ENCODE measurements around the gene NISCH. TPM values are rescaled to one million over a fixed set of nuclear protein-coding genes. Genes with fewer than 3 reads are reported as not detected.
A peak's percentile ranks its signal among the peaks of the same experiment; 100 is the strongest.

The NISCH gene
- total RNA-seq, 1 donor from 2014 or later, result 43.3 TPM

- Histone ChIP-seq H3K4me1 (ENCODE audit: control insufficient read depth in 3 of 3, insufficient read depth in 3 of 3, low read length in 3 of 3) (peaks cover 7 to 20% (median 15%) of the 10 kb centered on the region in 3 donors), H3K36me3 (ENCODE audit: control insufficient read depth in 3 of 3, insufficient read depth in 3 of 3, low read length in 3 of 3) (peaks cover 0 to 12% (median 0%) of the 10 kb centered on the region in 3 donors)
These were observed 14.7 kb upstream of the NISCH start for GRCh38 chr3:52440671-52441070.

GRCh38 chr3:52441091-52441771, 14.2 kb upstream of the NISCH start:
- no peaks in the 10 kb centered on the region for H3K9me3 ChIP-seq (ENCODE audit: control insufficient read depth in 3 of 3, low read length in 3 of 3)
- H3K27ac ChIP-seq (ENCODE audit: low read depth, low read length), result no peak overlapping the region
- H3K27me3 ChIP-seq (ENCODE audit: control insufficient read depth in 3 of 3, insufficient read depth in 3 of 3, low read length in 3 of 3), result no peaks in the 10 kb centered on the region
- peaks cover 0 to 12% (median 0%) of the 10 kb centered on the region in 3 donors for H3K36me3 ChIP-seq (ENCODE audit: control insufficient read depth in 3 of 3, insufficient read depth in 3 of 3, low read length in 3 of 3)
- peaks cover 7 to 20% (median 18%) of the 10 kb centered on the region in 3 donors for H3K4me1 ChIP-seq (ENCODE audit: control insufficient read depth in 3 of 3, insufficient read depth in 3 of 3, low read length in 3 of 3)
- H3K4me3 ChIP-seq (ENCODE audit: low read length in 3 of 3), result no peak overlapping the region
- no peak overlapping the region for H3K9ac ChIP-seq (ENCODE audit: low read depth in 1 of 3, low read length in 3 of 3)

More at GRCh38 chr3:52440671-52441070, 14.7 kb upstream of the NISCH start:
- Histone ChIP-seq H3K27me3 (ENCODE audit: control insufficient read depth in 3 of 3, insufficient read depth in 3 of 3, low read length in 3 of 3) (no peaks in the 10 kb centered on the region), H3K9me3 (ENCODE audit: control insufficient read depth in 3 of 3, low read length in 3 of 3) (no peaks in the 10 kb centered on the region), H3K4me3 (ENCODE audit: low read length in 3 of 3) (no peak overlapping the region), H3K27ac (ENCODE audit: low read depth, low read length) (no peak overlapping the region), H3K9ac (ENCODE audit: low read depth in 1 of 3, low read length in 3 of 3) (no peak overlapping the region)

GRCh38 chr3:52441772-52442332, 13.6 kb upstream of the NISCH start:
- Histone ChIP-seq H3K4me1 (ENCODE audit: control insufficient read depth in 3 of 3, insufficient read depth in 3 of 3, low read length in 3 of 3) (peaks cover 7 to 24% (median 22%) of the 10 kb centered on the region in 3 donors), H3K27ac (ENCODE audit: low read depth, low read length) (no peak overlapping the region), H3K36me3 (ENCODE audit: control insufficient read depth in 3 of 3, insufficient read depth in 3 of 3, low read length in 3 of 3) (peaks cover 0 to 12% (median 0%) of the 10 kb centered on the region in 3 donors), H3K9me3 (ENCODE audit: control insufficient read depth in 3 of 3, low read length in 3 of 3) (no peaks in the 10 kb centered on the region), H3K27me3 (ENCODE audit: control insufficient read depth in 3 of 3, insufficient read depth in 3 of 3, low read length in 3 of 3) (no peaks in the 10 kb centered on the region), H3K9ac (ENCODE audit: low read depth in 1 of 3, low read length in 3 of 3) (no peak overlapping the region), H3K4me3 (ENCODE audit: low read length in 3 of 3) (no peak overlapping the region)

GRCh38 chr3:52442409-52443267, 12.8 kb upstream of the NISCH start:
- no peaks in the 10 kb centered on the region for H3K9me3 ChIP-seq (ENCODE audit: control insufficient read depth in 3 of 3, low read length in 3 of 3)
- no peak overlapping the region for H3K27ac ChIP-seq (ENCODE audit: low read depth, low read length)
- peaks cover 0 to 11% (median 0%) of the 10 kb centered on the region in 3 donors for H3K36me3 ChIP-seq (ENCODE audit: control insufficient read depth in 3 of 3, insufficient read depth in 3 of 3, low read length in 3 of 3)
- peaks cover 7 to 29% (median 23%) of the 10 kb centered on the region in 3 donors for H3K4me1 ChIP-seq (ENCODE audit: control insufficient read depth in 3 of 3, insufficient read depth in 3 of 3, low read length in 3 of 3)
- no peak overlapping the region for H3K4me3 ChIP-seq (ENCODE audit: low read length in 3 of 3)
- no peaks in the 10 kb centered on the region for H3K27me3 ChIP-seq (ENCODE audit: control insufficient read depth in 3 of 3, insufficient read depth in 3 of 3, low read length in 3 of 3)
- H3K9ac ChIP-seq (ENCODE audit: low read depth in 1 of 3, low read length in 3 of 3), result peak overlapping the region in 1 of 3 donors; percentile 50

- H3K27me3 ChIP-seq (ENCODE audit: control insufficient read depth in 3 of 3, insufficient read depth in 3 of 3, low read length in 3 of 3), result no peaks in the 10 kb centered on the region
- H3K27ac ChIP-seq (ENCODE audit: low read depth, low read length), result no peak overlapping the region
- H3K9me3 ChIP-seq (ENCODE audit: control insufficient read depth in 3 of 3, low read length in 3 of 3), result no peaks in the 10 kb centered on the region
- peaks cover 0 to 9% (median 0%) of the 10 kb centered on the region in 3 donors for H3K36me3 ChIP-seq (ENCODE audit: control insufficient read depth in 3 of 3, insufficient read depth in 3 of 3, low read length in 3 of 3)
- peaks cover 7 to 29% (median 23%) of the 10 kb centered on the region in 3 donors for H3K4me1 ChIP-seq (ENCODE audit: control insufficient read depth in 3 of 3, insufficient read depth in 3 of 3, low read length in 3 of 3)
- H3K4me3 ChIP-seq (ENCODE audit: low read length in 3 of 3), result no peak overlapping the region
- H3K9ac ChIP-seq (ENCODE audit: low read depth in 1 of 3, low read length in 3 of 3), result peak overlapping the region in 2 of 3 donors; percentile 32 to 73
These were observed 12.2 kb upstream of the NISCH start for GRCh38 chr3:52443268-52443610.

- Histone ChIP-seq H3K4me1 (ENCODE audit: control insufficient read depth in 3 of 3, insufficient read depth in 3 of 3, low read length in 3 of 3) (peaks cover 7 to 33% (median 30%) of the 10 kb centered on the region in 3 donors), H3K36me3 (ENCODE audit: control insufficient read depth in 3 of 3, insufficient read depth in 3 of 3, low read length in 3 of 3) (peaks cover 0 to 8% (median 0%) of the 10 kb centered on the region in 3 donors), H3K27ac (ENCODE audit: low read depth, low read length) (no peak overlapping the region), H3K4me3 (ENCODE audit: low read length in 3 of 3) (peak overlapping the region; percentile 14 to 65 (median 29)), H3K27me3 (ENCODE audit: control insufficient read depth in 3 of 3, insufficient read depth in 3 of 3, low read length in 3 of 3) (no peaks in the 10 kb centered on the region), H3K9ac (ENCODE audit: low read depth in 1 of 3, low read length in 3 of 3) (peak overlapping the region in 2 of 3 donors; percentile 32 to 73), H3K9me3 (ENCODE audit: control insufficient read depth in 3 of 3, low read length in 3 of 3) (no peaks in the 10 kb centered on the region)
These were observed 11.4 kb upstream of the NISCH start for GRCh38 chr3:52443791-52444687.

GRCh38 chr3:52444860-52445793, 10.3 kb upstream of the NISCH start, which contains the start of gene SEMA3G:
Gene SEMA3G (minus strand): TSS chr3:52445103. CDS start chr3:52445027, 76 bp downstream.
- peak within 1 kb of the TSS; percentile 14 to 65 (median 29) for H3K4me3 ChIP-seq (ENCODE audit: low read length in 3 of 3)
- peak within 1 kb of the TSS in 1 of 3 donors; percentile 73 for H3K9ac ChIP-seq (ENCODE audit: low read depth in 1 of 3, low read length in 3 of 3)
- no peaks in the 10 kb centered on the region for H3K27me3 ChIP-seq (ENCODE audit: control insufficient read depth in 3 of 3, insufficient read depth in 3 of 3, low read length in 3 of 3)
- no peaks in the 10 kb centered on the region for H3K9me3 ChIP-seq (ENCODE audit: control insufficient read depth in 3 of 3, low read length in 3 of 3)
- H3K27ac ChIP-seq (ENCODE audit: low read depth, low read length), result peak within 1 kb of the TSS; percentile 25
- H3K4me1 ChIP-seq (ENCODE audit: control insufficient read depth in 3 of 3, insufficient read depth in 3 of 3, low read length in 3 of 3), result peaks cover 11 to 41% (median 38%) of the 10 kb centered on the region in 3 donors
- H3K36me3 ChIP-seq (ENCODE audit: control insufficient read depth in 3 of 3, insufficient read depth in 3 of 3, low read length in 3 of 3), result peaks cover 0 to 3% (median 0%) of the 10 kb centered on the region in 3 donors

- peak overlapping the region; percentile 25 for H3K27ac ChIP-seq (ENCODE audit: low read depth, low read length)
- H3K27me3 ChIP-seq (ENCODE audit: control insufficient read depth in 3 of 3, insufficient read depth in 3 of 3, low read length in 3 of 3), result no peaks in the 10 kb centered on the region
- peaks cover 18 to 50% (median 47%) of the 10 kb centered on the region in 3 donors for H3K4me1 ChIP-seq (ENCODE audit: control insufficient read depth in 3 of 3, insufficient read depth in 3 of 3, low read length in 3 of 3)
These were observed 9.4 kb upstream of the NISCH start for GRCh38 chr3:52446042-52446441.

More at GRCh38 chr3:52446042-52446441, 9.4 kb upstream of the NISCH start:
- Histone ChIP-seq H3K9me3 (ENCODE audit: control insufficient read depth in 3 of 3, low read length in 3 of 3) (no peaks in the 10 kb centered on the region), H3K36me3 (ENCODE audit: control insufficient read depth in 3 of 3, insufficient read depth in 3 of 3, low read length in 3 of 3) (peaks cover 0 to 7% (median 5%) of the 10 kb centered on the region in 3 donors), H3K9ac (ENCODE audit: low read depth in 1 of 3, low read length in 3 of 3) (peak overlapping the region in 2 of 3 donors; percentile 45 to 50), H3K4me3 (ENCODE audit: low read length in 3 of 3) (no peak overlapping the region)
